Fibroblast of lung (primary cell): ENCODE data around the gene EBNA1BP2.

ENCODE experiments used
- CTCF ChIP-seq, 2 donors: IDR thresholded peaks in 1 of 2; conservative IDR thresholded peaks in 1 of 2; 1 replicate in 1 of 2; 2 replicates in 1 of 2; pipeline ENCODE4 v1.5.1; 2011 to 2012; ENCODE audit warnings: low read length in 2 of 2, control low read depth in 1 of 2, inconsistent platforms in 1 of 2, low read depth in 1 of 2, mild to moderate bottlenecking in 1 of 2
- EZH2 ChIP-seq: IDR thresholded peaks from 2 replicates; pipeline ENCODE4 v1.5.1; 2012; ENCODE audit warnings: low read length, control low read depth, mild to moderate bottlenecking; ENCODE audit errors: missing control alignments

- TF ChIP-seq CTCF (conservative IDR thresholded peaks at IDR 0.05 in 1 of 2, IDR thresholded peaks at IDR 0.05 in 1 of 2; ENCODE audit: low read depth in 1 of 2, low read length in 2 of 2) (no peak), EZH2 (no peak)
Observed at GRCh38 chr1:43197343-43198127, 25.4 kb upstream of the EBNA1BP2 start.
